Colonic mucosa (tissue), 4 donors: Measurements from ENCODE around the gene SIGLEC12. TPM values are rescaled to one million over a fixed set of nuclear protein-coding genes. Genes with fewer than 3 reads are reported as not detected.

Experiments
- DNase-seq: peaks from one replicate; pipeline ENCODE4 v3.0.0-alpha.2; 2020
- H3K27ac ChIP-seq: fragments of 200-600 bp; one replicate; pipeline ENCODE4 v1.8.0; 2021
- H3K27me3 ChIP-seq: fragments of 200-600 bp; one replicate; pipeline ENCODE4 v1.8.0; 2021
- H3K36me3 ChIP-seq: fragments of 200-600 bp; one replicate; pipeline ENCODE4 v1.8.0; 2021
- H3K4me1 ChIP-seq: fragments of 200-600 bp; one replicate; pipeline ENCODE4 v1.8.0; 2021; ENCODE audit warnings: mild to moderate bottlenecking
- H3K4me3 ChIP-seq: fragments of 200-600 bp; one replicate; pipeline ENCODE4 v1.8.0; 2021
- H3K9ac ChIP-seq, 2 donors: one replicate each; pipeline ENCODE4 v1.7.0; 2013; ENCODE audit warnings: control low read depth in 2 of 2, low read depth in 2 of 2, low read length in 2 of 2
- H3K9me3 ChIP-seq: fragments of 200-600 bp; one replicate; pipeline ENCODE4 v1.8.0; 2021
- intact Hi-C: fragments of 100-400 bp; cut with DNase I; formaldehyde crosslinking; loops from one replicate; pipeline ENCODE4 v1.14.1; 2022
- total RNA-seq, 2 donors: library from RNA; stranded (reverse); fragmentation: NEBNext Ultra II Directional in 1 of 2; extraction: Animal tissue kit (Norgen Biotek cat#: 25700) in 1 of 2; gene quantifications; one replicate each; pipeline ENCODE4 v1.2.1, GENCODE V29; 2021
- TF ChIP-seq, protein P1 (sequence below): fragments of 200-600 bp; IDR thresholded peaks from one replicate; pipeline ENCODE4 v1.8.0; 2022; ENCODE audit warnings: antibody characterized with exemption, mild to moderate bottlenecking
- donor health status: healthy.
- donor health status: DM: no; HTN: no; CAD: no.
- donor health status: DM: no; HTN: no; CAD: no.

Gene SIGLEC12
- total RNA-seq, 2 donors from 2014 or later = 0.15 to 0.35 TPM

DNA sequence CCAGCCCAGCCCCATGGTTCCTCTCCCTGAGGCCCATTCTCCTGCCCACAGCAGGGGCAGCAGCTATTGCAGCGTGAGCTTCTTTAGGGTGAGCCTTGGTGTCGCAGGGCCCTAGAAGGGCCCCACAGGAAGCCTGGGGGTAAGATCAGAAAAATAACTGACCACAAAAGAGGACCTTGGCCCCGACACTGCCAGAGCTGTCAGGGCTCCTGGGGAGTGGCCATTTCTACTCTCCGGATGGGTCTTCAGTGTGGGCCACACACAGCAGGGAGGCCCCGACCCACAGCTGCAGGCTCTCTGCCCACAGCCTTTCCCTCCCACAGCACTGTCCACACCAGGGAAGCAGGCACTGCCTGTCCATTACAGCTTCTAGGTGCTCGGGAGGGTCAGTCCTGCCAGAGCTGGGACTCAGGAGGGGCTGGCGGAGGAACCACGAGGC is 39.9 kb downstream of the SIGLEC12 start:
- H3K4me3 ChIP-seq = no peak overlapping the region
- no peak overlapping the region for H3K27ac ChIP-seq
- no peak for DNase-seq
- intact Hi-C loops = no loop called here
- TF ChIP-seq, protein P1, sequence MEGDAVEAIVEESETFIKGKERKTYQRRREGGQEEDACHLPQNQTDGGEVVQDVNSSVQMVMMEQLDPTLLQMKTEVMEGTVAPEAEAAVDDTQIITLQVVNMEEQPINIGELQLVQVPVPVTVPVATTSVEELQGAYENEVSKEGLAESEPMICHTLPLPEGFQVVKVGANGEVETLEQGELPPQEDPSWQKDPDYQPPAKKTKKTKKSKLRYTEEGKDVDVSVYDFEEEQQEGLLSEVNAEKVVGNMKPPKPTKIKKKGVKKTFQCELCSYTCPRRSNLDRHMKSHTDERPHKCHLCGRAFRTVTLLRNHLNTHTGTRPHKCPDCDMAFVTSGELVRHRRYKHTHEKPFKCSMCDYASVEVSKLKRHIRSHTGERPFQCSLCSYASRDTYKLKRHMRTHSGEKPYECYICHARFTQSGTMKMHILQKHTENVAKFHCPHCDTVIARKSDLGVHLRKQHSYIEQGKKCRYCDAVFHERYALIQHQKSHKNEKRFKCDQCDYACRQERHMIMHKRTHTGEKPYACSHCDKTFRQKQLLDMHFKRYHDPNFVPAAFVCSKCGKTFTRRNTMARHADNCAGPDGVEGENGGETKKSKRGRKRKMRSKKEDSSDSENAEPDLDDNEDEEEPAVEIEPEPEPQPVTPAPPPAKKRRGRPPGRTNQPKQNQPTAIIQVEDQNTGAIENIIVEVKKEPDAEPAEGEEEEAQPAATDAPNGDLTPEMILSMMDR = no peak
- H3K9ac ChIP-seq = no peak overlapping the region
- no peaks in the 10 kb centered on the region for H3K36me3 ChIP-seq
- no peaks in the 10 kb centered on the region for H3K4me1 ChIP-seq
- H3K27me3 ChIP-seq = no peaks in the 10 kb centered on the region
- H3K9me3 ChIP-seq = no peaks in the 10 kb centered on the region

DNA sequence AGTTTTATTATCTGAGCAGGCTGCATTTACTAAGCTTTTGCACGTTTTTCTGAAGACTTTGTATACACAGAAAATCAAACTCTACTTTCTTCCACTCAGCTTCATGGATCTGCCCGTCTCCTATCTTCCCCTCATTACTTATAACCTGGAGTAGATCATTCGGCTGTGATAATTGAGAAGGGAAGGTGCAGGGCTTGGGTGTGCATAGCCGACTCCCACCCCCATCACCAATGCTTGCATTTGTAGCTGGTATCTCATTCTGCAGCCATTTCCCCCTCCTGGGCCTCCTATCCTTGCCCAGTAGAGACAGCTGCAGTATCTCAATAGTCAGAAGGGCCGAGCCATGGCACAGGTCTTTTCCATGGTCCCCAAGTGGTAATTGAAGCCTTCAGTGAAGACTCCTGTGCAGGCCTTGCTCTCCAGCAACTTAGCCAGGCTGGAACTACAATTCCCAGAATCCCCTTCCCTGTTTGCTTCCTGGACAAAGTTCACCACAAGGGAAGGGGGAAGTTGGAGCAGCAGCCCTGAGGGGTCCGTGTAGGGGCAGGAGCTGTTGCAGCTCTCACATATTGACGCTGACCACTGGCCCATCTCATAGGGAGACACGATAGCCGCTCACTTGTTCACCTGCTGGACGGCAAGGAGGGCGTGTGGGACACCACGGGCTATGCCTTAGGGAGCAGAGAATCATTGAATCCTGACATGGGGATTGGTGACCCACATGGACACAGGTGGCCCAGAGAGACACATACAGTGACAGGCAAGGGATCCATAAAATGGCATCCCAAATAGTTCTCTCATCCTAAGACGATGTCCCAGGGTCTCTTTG is 41.2 kb downstream of the SIGLEC12 start:
- no peak overlapping the region for H3K9ac ChIP-seq
- no peaks in the 10 kb centered on the region for H3K27me3 ChIP-seq
- intact Hi-C loops = no loop called here
- no peaks in the 10 kb centered on the region for H3K4me1 ChIP-seq
- DNase-seq = no peak
- H3K36me3 ChIP-seq = no peaks in the 10 kb centered on the region
- TF ChIP-seq, protein P1 = no peak
- no peak overlapping the region for H3K27ac ChIP-seq
- H3K9me3 ChIP-seq = no peaks in the 10 kb centered on the region
- H3K4me3 ChIP-seq = no peak overlapping the region

DNA sequence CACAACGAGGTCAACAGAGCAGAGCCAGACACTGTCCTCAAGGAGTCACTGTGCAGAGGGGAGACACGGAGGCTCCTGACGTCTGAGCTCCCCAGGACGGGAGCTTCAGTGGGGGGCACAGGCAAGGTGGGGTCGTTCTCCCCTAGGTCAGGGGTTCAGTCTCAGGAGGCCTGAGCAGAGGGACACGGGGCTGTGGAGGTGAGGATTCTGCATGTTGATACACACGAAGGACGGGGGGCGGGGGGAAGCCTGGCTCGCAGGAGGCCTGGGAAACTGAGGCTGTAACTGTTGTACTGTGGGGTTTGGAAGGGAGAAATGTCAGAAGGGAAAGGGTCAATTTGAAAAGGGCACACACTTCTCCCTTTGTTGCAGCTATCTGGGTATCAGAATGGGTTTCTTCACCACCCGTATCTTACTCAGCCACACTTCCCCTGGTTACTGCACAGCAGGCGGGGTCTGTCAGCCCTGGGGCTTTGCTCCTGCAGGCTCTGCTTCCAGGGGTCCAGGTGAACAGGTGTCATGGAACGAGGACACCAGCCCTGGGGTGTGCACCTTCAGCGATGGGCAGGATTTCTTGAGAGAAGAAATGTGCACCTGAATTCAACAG is 42.6 kb downstream of the SIGLEC12 start:
- H3K4me1 ChIP-seq = no peaks in the 10 kb centered on the region
- no peaks in the 10 kb centered on the region for H3K27me3 ChIP-seq
- TF ChIP-seq, protein P1 = no peak
- no peak for DNase-seq
- H3K9ac ChIP-seq = no peak overlapping the region
- no peaks in the 10 kb centered on the region for H3K36me3 ChIP-seq
- no peaks in the 10 kb centered on the region for H3K9me3 ChIP-seq
- H3K27ac ChIP-seq = no peak overlapping the region
- intact Hi-C loops = no loop called here
- H3K4me3 ChIP-seq = no peak overlapping the region

DNA sequence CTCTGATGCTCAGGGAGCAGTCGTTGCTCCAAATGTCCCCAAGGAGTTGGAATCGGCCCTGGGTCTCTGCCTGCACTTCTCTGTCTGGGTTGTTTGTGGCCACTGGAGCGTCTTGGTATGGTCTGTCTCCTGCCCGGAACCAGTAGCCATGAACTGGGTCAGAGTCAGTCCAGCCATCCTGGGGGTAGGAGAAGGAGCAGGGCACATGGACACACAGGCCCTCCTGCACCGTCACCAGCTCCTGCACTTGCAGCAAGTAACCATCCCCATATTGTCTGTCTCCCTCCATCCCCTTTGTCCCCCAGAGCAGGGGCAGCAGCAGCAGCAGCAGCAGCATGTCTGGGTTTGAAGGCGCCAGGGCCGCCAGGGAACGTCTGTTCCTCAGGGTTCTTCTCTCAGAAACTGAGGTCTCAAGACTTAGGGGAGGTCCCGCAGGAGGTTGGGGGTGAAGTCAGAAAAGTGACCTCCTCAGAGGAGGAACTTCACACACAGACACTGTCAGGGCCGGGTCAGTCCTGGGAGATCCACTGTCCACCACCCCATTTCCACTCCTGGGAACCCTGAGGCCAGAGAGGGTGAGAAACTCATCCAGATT is 43.5 kb downstream of the SIGLEC12 start, which contains the start of gene SIGLEC8:
Gene SIGLEC8, minus strand, starts transcription at position 404 of the 595 bp plus-strand sequence. Its CDS starts 67 bp downstream, at position 337.
- no peaks in the 10 kb centered on the region for H3K27me3 ChIP-seq
- no peak within 1 kb of the TSS for H3K9ac ChIP-seq
- TF ChIP-seq, protein P1 = no peak
- H3K9me3 ChIP-seq = no peaks in the 10 kb centered on the region
- H3K36me3 ChIP-seq = no peaks in the 10 kb centered on the region
- H3K27ac ChIP-seq = no peak within 1 kb of the TSS
- no peak for DNase-seq
- H3K4me3 ChIP-seq = no peak within 1 kb of the TSS
- intact Hi-C loops = no loop called here
- no peaks in the 10 kb centered on the region for H3K4me1 ChIP-seq

DNA sequence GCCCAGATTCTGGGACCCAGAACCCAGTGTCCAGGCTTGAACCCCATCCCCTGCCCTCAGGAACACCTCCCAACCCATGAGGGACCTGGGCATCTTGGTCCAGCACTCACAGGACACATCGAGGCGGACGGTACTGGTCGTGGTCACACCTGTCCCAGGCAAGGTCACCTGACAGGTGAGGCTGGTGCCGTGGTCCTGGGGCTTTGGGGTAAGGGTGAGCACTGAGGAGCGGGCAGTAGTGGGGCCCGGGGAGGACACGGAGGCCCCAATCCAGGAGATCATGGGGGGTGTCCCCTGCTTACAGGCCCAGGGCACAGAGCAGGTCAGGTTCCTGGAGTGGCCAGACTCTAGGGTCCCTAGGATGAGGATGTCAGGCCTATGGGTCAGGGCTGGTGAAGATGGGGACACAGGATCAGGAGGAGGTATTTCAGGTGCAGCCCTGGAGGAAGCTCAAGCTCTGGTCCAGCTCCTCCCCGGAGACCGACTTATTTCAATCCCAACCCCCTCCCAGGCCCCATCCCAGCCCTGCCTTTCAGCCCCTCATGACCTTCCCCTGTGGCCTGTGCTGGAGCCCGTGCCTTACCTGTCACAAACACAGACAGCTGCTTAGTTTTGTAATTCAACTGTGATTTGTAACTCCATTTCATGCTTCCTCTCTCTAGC is 44.1 kb downstream of the SIGLEC12 start:
- no peak overlapping the region for H3K9ac ChIP-seq
- no peak for DNase-seq
- no peaks in the 10 kb centered on the region for H3K9me3 ChIP-seq
- H3K27me3 ChIP-seq = no peaks in the 10 kb centered on the region
- no peak overlapping the region for H3K27ac ChIP-seq
- TF ChIP-seq, protein P1 = no peak
- intact Hi-C loops = no loop called here
- H3K4me1 ChIP-seq = no peaks in the 10 kb centered on the region
- no peak overlapping the region for H3K4me3 ChIP-seq
- H3K36me3 ChIP-seq = no peaks in the 10 kb centered on the region
